ENCODE results near the gene ZNF497.

DNA sequence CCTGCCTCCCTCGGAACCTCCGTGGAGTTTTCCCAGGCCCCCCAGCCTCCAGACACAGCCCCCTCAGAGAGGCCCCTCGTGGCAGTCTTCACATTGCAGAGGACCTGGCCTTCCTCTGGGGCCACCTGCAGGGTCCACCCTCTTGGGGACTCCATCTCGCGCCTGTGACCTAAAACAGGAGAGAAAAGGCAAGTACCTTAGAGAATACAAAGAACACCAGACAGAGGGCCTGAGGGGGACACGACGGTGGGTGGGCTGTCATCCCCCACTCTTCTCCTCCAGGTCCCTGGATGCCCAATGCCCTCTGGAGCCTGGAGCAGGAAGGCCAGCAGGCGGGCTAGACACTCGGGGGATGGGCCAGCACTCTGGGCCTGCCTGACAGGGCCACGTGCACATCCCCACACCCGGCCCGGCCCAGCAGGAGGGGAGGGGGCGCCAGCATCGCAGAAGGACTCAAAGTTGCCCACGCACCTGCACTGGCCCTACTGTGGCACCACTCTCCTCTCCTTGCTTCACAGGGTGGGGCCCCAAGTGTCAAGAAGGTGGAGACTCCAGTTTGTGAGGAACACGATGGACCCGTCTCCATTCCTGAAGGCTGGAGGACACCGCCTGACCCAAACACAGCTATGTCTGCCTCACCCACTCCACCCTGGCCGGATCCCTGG lies 4.9 kb downstream of the ZNF497 start:
- TF ChIP-seq POLR2A (IDR thresholded peaks at IDR 0.05) = no peak
- TF ChIP-seq, protein P1, sequence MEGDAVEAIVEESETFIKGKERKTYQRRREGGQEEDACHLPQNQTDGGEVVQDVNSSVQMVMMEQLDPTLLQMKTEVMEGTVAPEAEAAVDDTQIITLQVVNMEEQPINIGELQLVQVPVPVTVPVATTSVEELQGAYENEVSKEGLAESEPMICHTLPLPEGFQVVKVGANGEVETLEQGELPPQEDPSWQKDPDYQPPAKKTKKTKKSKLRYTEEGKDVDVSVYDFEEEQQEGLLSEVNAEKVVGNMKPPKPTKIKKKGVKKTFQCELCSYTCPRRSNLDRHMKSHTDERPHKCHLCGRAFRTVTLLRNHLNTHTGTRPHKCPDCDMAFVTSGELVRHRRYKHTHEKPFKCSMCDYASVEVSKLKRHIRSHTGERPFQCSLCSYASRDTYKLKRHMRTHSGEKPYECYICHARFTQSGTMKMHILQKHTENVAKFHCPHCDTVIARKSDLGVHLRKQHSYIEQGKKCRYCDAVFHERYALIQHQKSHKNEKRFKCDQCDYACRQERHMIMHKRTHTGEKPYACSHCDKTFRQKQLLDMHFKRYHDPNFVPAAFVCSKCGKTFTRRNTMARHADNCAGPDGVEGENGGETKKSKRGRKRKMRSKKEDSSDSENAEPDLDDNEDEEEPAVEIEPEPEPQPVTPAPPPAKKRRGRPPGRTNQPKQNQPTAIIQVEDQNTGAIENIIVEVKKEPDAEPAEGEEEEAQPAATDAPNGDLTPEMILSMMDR (IDR thresholded peaks at IDR 0.05) = no peak
